HepG2 (cell line): Measurements from ENCODE around the gene WNK4. TPM values are rescaled to one million over a fixed set of nuclear protein-coding genes. Genes with fewer than 3 reads are reported as not detected.
A peak's percentile ranks its signal among the peaks of the same experiment; 100 is the strongest.

Source experiments
- BRCA1 ChIP-seq: sonication (generic); formaldehyde crosslinking; IDR thresholded peaks from 2 replicates; pipeline ENCODE4 v1.4.0; 2020; ENCODE audit warnings: missing genetic modification reagents
- BRD4 ChIP-seq: sonication (generic); formaldehyde crosslinking; IDR thresholded peaks from 2 replicates; pipeline ENCODE4 v1.4.0; 2020; ENCODE audit warnings: missing genetic modification reagents
- DR1 ChIP-seq: sonication (generic); formaldehyde crosslinking; IDR thresholded peaks from 2 replicates; pipeline ENCODE4 v1.8.0; 2021; ENCODE audit warnings: mild to moderate bottlenecking, missing genetic modification reagents, inconsistent platforms
- FLYWCH1 ChIP-seq: sonication (generic); formaldehyde crosslinking; IDR thresholded peaks from 2 replicates; pipeline ENCODE4 v1.8.1; 2023; ENCODE audit warnings: mild to moderate bottlenecking, missing genetic modification reagents
- GABPA ChIP-seq, 2 experiments: IDR thresholded peaks; 2 replicates each; pipeline ENCODE4 v1.6.1; 2011 to 2016; ENCODE audit warnings: low read depth in 2 of 2, low read length in 1 of 2, missing biosample characterization in 1 of 2, missing genetic modification characterization in 1 of 2
- GPN1 ChIP-seq: sonication (generic); formaldehyde crosslinking; IDR thresholded peaks from 2 replicates; pipeline ENCODE4 v1.5.1; 2020; ENCODE audit warnings: missing genetic modification reagents, borderline replicate concordance
- MBD4 ChIP-seq: IDR thresholded peaks from 2 replicates; pipeline ENCODE4 v1.6.1; 2012; ENCODE audit warnings: low read length, inconsistent platforms, borderline replicate concordance
- NKX3-1 ChIP-seq: sonication (generic); formaldehyde crosslinking; IDR thresholded peaks from 2 replicates; pipeline ENCODE4 v1.5.0; 2020; ENCODE audit warnings: missing genetic modification reagents
- SALL1 ChIP-seq: sonication (generic); formaldehyde crosslinking; IDR thresholded peaks from 2 replicates; pipeline ENCODE4 v1.8.0; 2022; ENCODE audit warnings: mild to moderate bottlenecking, missing genetic modification reagents
- SP1 ChIP-seq, 2 experiments: fragments of 450-650 bp in 1 of 2; sonication (generic) in 1 of 2; formaldehyde crosslinking in 1 of 2; IDR thresholded peaks; 2 replicates each; pipeline versions ENCODE4 v1.4.0 to v1.6.1; 2016 to 2020; ENCODE audit warnings: missing genetic modification reagents in 1 of 2
- TARDBP ChIP-seq: sonication (generic); formaldehyde crosslinking; IDR thresholded peaks from 2 replicates; pipeline ENCODE4 v1.8.0; 2022; ENCODE audit warnings: mild to moderate bottlenecking, missing genetic modification reagents
- TBX2 ChIP-seq: sonication (generic); formaldehyde crosslinking; IDR thresholded peaks from 2 replicates; pipeline ENCODE4 v1.5.0; 2020; ENCODE audit warnings: missing genetic modification reagents, mild to moderate bottlenecking, borderline replicate concordance
- XRCC5 ChIP-seq: fragments of 200-400 bp; formaldehyde crosslinking; optimal IDR thresholded peaks from 2 replicates; pipeline ENCODE3; 2017; ENCODE audit warnings: mild to moderate bottlenecking, low read length
- ZFY ChIP-seq: sonication (generic); formaldehyde crosslinking; IDR thresholded peaks from 2 replicates; pipeline ENCODE4 v1.4.0; 2020; ENCODE audit warnings: missing genetic modification reagents
- ZNF501 ChIP-seq: sonication (generic); formaldehyde crosslinking; IDR thresholded peaks from 2 replicates; pipeline ENCODE4 v1.5.1; 2020; ENCODE audit warnings: mild to moderate bottlenecking, moderate library complexity, missing genetic modification reagents
- ZNF546 ChIP-seq: sonication (generic); formaldehyde crosslinking; conservative IDR thresholded peaks from 2 replicates; pipeline ENCODE4 v1.8.1; 2023; ENCODE audit warnings: mild to moderate bottlenecking, missing genetic modification reagents
- ZNF558 ChIP-seq: sonication (generic); formaldehyde crosslinking; IDR thresholded peaks from 2 replicates; pipeline ENCODE4 v1.9.0; 2022; ENCODE audit warnings: mild to moderate bottlenecking, missing genetic modification reagents, borderline replicate concordance
- ZSCAN31 ChIP-seq: sonication (generic); formaldehyde crosslinking; IDR thresholded peaks from 2 replicates; pipeline ENCODE4 v1.5.0; 2020; ENCODE audit warnings: low read depth, mild to moderate bottlenecking, missing genetic modification reagents
- polyA plus RNA-seq, 8 experiments: library from polyadenylated mRNA; depleted of rRNA in 3 of 8; stranded (reverse) in 7 of 8; unstranded in 1 of 8; fragments of >200 nt; fragmentation: Illumina TruSeq in 4 of 8; extraction: Trizol in 4 of 8; gene quantifications; 2 replicates each; pipeline versions ENCODE4 v1.2.1 to v1.2.3, GENCODE V29; 2011 to 2016; ENCODE audit warnings: low read depth in 4 of 8, missing spikeins in 1 of 8, mixed read lengths in 1 of 8; ENCODE audit not compliant: insufficient read depth in 1 of 8
- total RNA-seq, 5 experiments: library from RNA; depleted of rRNA; stranded (reverse); fragments of >200 nt; fragmentation: Illumina TruSeq; extraction: Trizol; gene quantifications; 2 replicates each; pipeline ENCODE4 v1.2.3, GENCODE V29; 2016; ENCODE audit warnings: low read depth in 1 of 5
- TF ChIP-seq, protein P1 (sequence below): sonication (generic); formaldehyde crosslinking; IDR thresholded peaks from 2 replicates; pipeline ENCODE4 v1.4.0; 2020; ENCODE audit warnings: missing genetic modification reagents, mild to moderate bottlenecking, borderline replicate concordance
- TF ChIP-seq, protein P2 (sequence below): fragments of 450-650 bp; IDR thresholded peaks from 2 replicates; pipeline ENCODE4 v1.6.1; 2017
- TF ChIP-seq, protein P3 (sequence below): fragments of 450-650 bp; IDR thresholded peaks from 2 replicates; pipeline ENCODE4 v1.6.1; 2017; ENCODE audit warnings: mild to moderate bottlenecking

WNK4 gene
- total and polyA plus RNA-seq, 2 of the 13 experiments (the other 11 are each of a cell fraction or from before 2014, with no cell fraction given): 2.7 to 13.7 TPM

DNA sequence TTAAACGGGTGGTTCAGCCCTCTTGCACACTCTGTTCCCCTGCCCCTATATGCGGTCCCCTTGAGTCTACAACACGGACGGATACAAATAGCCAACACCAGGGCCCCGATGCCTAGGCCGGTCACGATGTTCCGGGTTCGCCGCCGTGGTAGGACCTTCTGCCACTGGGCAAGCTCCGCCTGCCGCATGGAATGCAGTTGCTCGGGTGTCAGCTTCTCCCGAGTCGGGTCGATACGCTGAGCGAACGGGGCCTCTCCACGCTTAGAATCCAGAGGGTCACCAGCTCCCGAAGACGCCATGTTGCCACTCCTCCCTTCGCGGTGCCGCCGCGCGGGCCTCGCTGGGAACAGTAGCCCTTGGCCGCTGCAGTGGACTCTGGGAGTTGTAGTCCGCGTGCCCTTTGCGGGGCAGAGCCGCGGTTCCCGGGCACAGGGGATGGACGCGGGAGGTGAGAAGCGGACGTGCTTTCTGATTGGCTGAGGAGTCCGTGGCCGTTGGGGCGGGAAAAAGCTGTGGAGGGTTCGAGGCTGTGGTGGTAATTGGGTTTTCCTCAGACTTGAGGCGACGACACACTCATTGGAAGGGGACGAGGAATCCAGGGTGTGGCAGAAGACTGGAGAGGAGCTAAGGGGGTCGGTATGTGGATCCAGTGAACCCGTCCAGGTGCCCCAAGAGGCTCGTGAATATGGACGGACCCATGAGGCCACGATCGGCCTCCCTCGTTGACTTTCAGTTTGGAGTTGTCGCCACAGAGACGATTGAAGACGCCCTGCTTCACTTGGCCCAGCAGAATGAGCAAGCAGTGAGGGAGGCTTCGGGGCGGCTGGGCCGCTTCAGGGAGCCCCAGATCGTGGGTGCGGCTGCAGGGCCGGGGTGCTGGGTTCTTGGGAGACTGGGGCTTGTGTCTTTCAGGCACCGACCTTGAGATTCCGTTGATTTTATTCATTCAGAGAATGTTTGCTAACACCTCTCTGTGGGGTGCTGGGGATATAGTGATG, 18.3 kb downstream of the WNK4 start, which contains the start of the genes CNTD1 and COA3 (continued):
- TF ChIP-seq, protein P1, sequence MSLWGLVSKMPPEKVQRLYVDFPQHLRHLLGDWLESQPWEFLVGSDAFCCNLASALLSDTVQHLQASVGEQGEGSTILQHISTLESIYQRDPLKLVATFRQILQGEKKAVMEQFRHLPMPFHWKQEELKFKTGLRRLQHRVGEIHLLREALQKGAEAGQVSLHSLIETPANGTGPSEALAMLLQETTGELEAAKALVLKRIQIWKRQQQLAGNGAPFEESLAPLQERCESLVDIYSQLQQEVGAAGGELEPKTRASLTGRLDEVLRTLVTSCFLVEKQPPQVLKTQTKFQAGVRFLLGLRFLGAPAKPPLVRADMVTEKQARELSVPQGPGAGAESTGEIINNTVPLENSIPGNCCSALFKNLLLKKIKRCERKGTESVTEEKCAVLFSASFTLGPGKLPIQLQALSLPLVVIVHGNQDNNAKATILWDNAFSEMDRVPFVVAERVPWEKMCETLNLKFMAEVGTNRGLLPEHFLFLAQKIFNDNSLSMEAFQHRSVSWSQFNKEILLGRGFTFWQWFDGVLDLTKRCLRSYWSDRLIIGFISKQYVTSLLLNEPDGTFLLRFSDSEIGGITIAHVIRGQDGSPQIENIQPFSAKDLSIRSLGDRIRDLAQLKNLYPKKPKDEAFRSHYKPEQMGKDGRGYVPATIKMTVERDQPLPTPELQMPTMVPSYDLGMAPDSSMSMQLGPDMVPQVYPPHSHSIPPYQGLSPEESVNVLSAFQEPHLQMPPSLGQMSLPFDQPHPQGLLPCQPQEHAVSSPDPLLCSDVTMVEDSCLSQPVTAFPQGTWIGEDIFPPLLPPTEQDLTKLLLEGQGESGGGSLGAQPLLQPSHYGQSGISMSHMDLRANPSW (CRISPR knock-in tag): peak; percentile 93
- TF ChIP-seq, protein P2, sequence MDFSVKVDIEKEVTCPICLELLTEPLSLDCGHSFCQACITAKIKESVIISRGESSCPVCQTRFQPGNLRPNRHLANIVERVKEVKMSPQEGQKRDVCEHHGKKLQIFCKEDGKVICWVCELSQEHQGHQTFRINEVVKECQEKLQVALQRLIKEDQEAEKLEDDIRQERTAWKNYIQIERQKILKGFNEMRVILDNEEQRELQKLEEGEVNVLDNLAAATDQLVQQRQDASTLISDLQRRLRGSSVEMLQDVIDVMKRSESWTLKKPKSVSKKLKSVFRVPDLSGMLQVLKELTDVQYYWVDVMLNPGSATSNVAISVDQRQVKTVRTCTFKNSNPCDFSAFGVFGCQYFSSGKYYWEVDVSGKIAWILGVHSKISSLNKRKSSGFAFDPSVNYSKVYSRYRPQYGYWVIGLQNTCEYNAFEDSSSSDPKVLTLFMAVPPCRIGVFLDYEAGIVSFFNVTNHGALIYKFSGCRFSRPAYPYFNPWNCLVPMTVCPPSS: no peak
- TF ChIP-seq TARDBP (CRISPR knock-in tag) (peak; percentile 91), SALL1 (CRISPR knock-in tag) (peak; percentile 96), GPN1 (no peak; the same call in 1 of the 2 replicates), SP1 (IDR thresholded peaks at IDR 0.05) (no peak), SP1 (CRISPR knock-in tag; IDR thresholded peaks at IDR 0.05) (peak; percentile 45; the same call in 1 of the 2 replicates), ZSCAN31 (CRISPR knock-in tag) (peak; percentile 97), DR1 (peak; percentile 80; the same call in 1 of the 2 replicates), FLYWCH1 (no peak), GABPA (IDR thresholded peaks at IDR 0.05; ENCODE audit: low read depth, low read length) (no peak; the same call in 1 of the 2 replicates), GABPA (CRISPR knock-in tag; IDR thresholded peaks at IDR 0.05; ENCODE audit: low read depth) (peak; percentile 86), XRCC5 (peak; percentile 96), MBD4 (no peak), BRCA1 (CRISPR knock-in tag) (0 out of 2 replicates have a peak, but pooled peaks have one; percentile 41), ZNF546 (peak; percentile 95), ZFY (CRISPR knock-in tag) (peak; percentile 99), TBX2 (CRISPR knock-in tag) (peak; percentile 94), NKX3-1 (CRISPR knock-in tag) (peak; percentile 82), BRD4 (CRISPR knock-in tag) (peak; percentile 95), ZNF558 (CRISPR knock-in tag) (peak; percentile 99; the same call in 1 of the 2 replicates), ZNF501 (CRISPR knock-in tag) (peak; percentile 89)
- TF ChIP-seq, protein P3, sequence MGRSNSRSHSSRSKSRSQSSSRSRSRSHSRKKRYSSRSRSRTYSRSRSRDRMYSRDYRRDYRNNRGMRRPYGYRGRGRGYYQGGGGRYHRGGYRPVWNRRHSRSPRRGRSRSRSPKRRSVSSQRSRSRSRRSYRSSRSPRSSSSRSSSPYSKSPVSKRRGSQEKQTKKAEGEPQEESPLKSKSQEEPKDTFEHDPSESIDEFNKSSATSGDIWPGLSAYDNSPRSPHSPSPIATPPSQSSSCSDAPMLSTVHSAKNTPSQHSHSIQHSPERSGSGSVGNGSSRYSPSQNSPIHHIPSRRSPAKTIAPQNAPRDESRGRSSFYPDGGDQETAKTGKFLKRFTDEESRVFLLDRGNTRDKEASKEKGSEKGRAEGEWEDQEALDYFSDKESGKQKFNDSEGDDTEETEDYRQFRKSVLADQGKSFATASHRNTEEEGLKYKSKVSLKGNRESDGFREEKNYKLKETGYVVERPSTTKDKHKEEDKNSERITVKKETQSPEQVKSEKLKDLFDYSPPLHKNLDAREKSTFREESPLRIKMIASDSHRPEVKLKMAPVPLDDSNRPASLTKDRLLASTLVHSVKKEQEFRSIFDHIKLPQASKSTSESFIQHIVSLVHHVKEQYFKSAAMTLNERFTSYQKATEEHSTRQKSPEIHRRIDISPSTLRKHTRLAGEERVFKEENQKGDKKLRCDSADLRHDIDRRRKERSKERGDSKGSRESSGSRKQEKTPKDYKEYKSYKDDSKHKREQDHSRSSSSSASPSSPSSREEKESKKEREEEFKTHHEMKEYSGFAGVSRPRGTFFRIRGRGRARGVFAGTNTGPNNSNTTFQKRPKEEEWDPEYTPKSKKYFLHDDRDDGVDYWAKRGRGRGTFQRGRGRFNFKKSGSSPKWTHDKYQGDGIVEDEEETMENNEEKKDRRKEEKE: no peak
